ENCODE data around the gene DGCR8. TPM values are rescaled to one million over a fixed set of nuclear protein-coding genes. Genes with fewer than 3 reads are reported as not detected.

Gene DGCR8
- total RNA-seq, 4 donors from 2014 or later = 34.3 to 182 (median 64.7) TPM

- Histone ChIP-seq H3K4me3 (no peak overlapping the region), H3K36me3 (peaks cover 0 to 94% (median 30%) of the 10 kb centered on the region in 4 donors), H3K9me3 (no peaks in the 10 kb centered on the region), H3K27me3 (no peaks in the 10 kb centered on the region), H3K4me1 (no peaks in the 10 kb centered on the region), H3K27ac (no peak overlapping the region)
- DNase-seq = no peak
- TF ChIP-seq CTCF (IDR thresholded peaks at IDR 0.05) (no peak), POLR2A (IDR thresholded peaks at IDR 0.05) (no peak), POLR2AphosphoS5 (IDR thresholded peaks at IDR 0.05) (no peak), EP300 (IDR thresholded peaks at IDR 0.05; ENCODE audit: low read depth) (no peak)
- in situ Hi-C loops (cut with MboI; ENCODE audit: low pct_ligation_motif_present in 1 of 4, low pct_unique_long_range_greater_than_20kb in 1 of 4, low sequenced_read_pairs in 3 of 4) = no loop called here
- WGBS, 2 donors (ENCODE audit: low coverage in 1 of 2) = 95% methylated on average over 12 of the region's 13 CpGs; no CpG with 5 or more reads in 1 of the 2 donors
- intact Hi-C loops (cut with DNase I; ENCODE audit: low total_unique reads) = no loop called here
These were observed 13.6 kb downstream of the DGCR8 start for GRCh38 chr22:20093418-20094196.

DNA sequence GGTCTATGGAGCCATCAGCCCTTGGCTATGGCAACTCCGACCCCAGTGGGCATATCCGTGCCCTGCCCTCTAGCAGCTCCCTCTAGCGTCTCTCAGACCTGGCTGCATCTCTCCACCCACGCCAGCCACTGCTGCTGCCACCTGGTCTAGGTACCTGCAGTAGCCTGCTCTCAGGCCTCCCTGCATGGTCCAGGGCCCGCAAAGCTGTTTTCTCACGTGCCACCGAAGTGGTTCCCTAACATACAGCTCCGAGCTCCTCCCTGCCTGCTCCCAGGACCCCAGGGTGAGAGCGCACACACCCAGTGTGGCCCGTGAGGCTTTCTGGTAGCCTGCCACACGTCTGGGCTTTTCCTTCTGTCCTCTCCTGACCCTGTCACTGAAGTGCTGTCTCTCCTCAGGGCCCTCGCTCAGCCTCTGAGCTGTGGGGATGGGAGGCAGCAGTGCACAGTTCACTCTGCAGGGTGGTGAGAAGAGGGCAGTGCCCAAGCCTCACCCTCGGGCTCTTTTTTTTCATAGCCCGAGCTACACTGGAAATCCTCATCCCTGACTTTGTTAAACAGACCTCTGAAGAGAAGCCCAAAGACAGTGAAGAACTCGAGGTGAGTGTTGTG is 14.3 kb downstream of the DGCR8 start:
- Histone ChIP-seq H3K27ac (no peak overlapping the region), H3K9me3 (no peaks in the 10 kb centered on the region), H3K36me3 (peaks cover 0 to 91% (median 33%) of the 10 kb centered on the region in 4 donors), H3K4me1 (no peaks in the 10 kb centered on the region), H3K4me3 (no peak overlapping the region), H3K27me3 (no peaks in the 10 kb centered on the region)
- TF ChIP-seq POLR2AphosphoS5 (IDR thresholded peaks at IDR 0.05) (no peak), CTCF (IDR thresholded peaks at IDR 0.05) (no peak), EP300 (IDR thresholded peaks at IDR 0.05; ENCODE audit: low read depth) (no peak), POLR2A (IDR thresholded peaks at IDR 0.05) (no peak)
- no peak for DNase-seq
- in situ Hi-C loops (cut with MboI; ENCODE audit: low pct_ligation_motif_present in 1 of 4, low pct_unique_long_range_greater_than_20kb in 1 of 4, low sequenced_read_pairs in 3 of 4) = no loop called here
- 93 to 96% methylated on average over 3 to 15 of the region's 15 CpGs for WGBS, 2 donors (ENCODE audit: low coverage in 1 of 2)
- intact Hi-C loops (cut with DNase I; ENCODE audit: low total_unique reads) = no loop called here

- WGBS, 2 donors (ENCODE audit: low coverage in 1 of 2) = 82 to 100% methylated on average over 1 to 4 of the region's 4 CpGs
- no peaks in the 10 kb centered on the region for H3K9me3 ChIP-seq
- intact Hi-C loops (cut with DNase I; ENCODE audit: low total_unique reads) = no loop called here
- no peak overlapping the region for H3K4me3 ChIP-seq
- peaks cover 0 to 86% (median 34%) of the 10 kb centered on the region in 4 donors for H3K36me3 ChIP-seq
- no peak for DNase-seq
- H3K4me1 ChIP-seq = no peaks in the 10 kb centered on the region
- H3K27ac ChIP-seq = no peak overlapping the region
- in situ Hi-C loops (cut with MboI; ENCODE audit: low pct_ligation_motif_present in 1 of 4, low pct_unique_long_range_greater_than_20kb in 1 of 4, low sequenced_read_pairs in 3 of 4) = no loop called here
- no peaks in the 10 kb centered on the region for H3K27me3 ChIP-seq
- TF ChIP-seq POLR2AphosphoS5 (IDR thresholded peaks at IDR 0.05) (no peak), CTCF (IDR thresholded peaks at IDR 0.05) (no peak), EP300 (IDR thresholded peaks at IDR 0.05; ENCODE audit: low read depth) (no peak), POLR2A (IDR thresholded peaks at IDR 0.05) (no peak)
These were observed 15.5 kb downstream of the DGCR8 start for GRCh38 chr22:20095521-20095920.

DNA sequence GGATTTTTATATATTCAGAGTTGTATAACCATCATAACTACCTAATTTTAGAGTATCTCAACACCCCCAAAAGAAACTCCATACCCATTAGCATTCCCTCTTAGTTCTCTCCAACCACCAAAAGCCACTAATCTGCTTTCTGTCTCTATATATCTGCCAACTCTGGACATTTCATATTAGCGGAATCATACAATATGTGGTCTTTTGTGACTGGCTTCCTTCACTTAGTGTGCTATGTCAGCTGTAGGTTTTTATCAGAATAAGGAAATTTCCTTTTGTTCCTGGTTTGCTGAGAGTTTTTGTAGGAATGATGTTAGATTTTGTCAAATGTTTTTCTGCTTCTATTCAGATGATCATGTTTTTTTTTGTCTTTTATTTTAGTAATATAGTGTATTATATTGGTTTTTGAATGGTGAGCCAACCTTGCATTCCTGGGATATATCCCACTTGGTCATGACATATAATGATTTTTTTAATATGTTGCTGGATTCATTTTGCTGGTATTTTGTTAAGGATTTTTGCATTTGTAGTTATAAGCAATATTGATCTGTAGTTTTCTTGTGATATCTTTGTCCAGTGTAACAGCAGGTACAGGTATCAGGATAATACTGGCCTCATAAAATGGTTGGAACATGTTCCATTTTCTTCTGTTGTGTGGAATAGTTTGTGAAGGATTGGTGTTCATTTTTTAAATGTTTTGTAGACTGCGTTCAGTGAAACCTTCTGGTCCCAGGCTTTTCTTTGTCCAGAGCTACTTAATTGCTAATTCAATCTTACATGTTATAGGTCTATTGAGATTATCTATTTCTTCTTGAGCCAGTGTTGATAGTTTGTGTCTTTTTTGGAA is 16.8 kb downstream of the DGCR8 start:
- in situ Hi-C loops (cut with MboI; ENCODE audit: low pct_ligation_motif_present in 1 of 4, low pct_unique_long_range_greater_than_20kb in 1 of 4, low sequenced_read_pairs in 3 of 4) = no loop called here
- Histone ChIP-seq H3K4me3 (no peak overlapping the region), H3K36me3 (peaks cover 0 to 73% (median 29%) of the 10 kb centered on the region in 4 donors), H3K4me1 (no peaks in the 10 kb centered on the region), H3K27me3 (no peaks in the 10 kb centered on the region), H3K9me3 (no peaks in the 10 kb centered on the region), H3K27ac (no peak overlapping the region)
- WGBS, 2 donors (ENCODE audit: low coverage in 1 of 2) = 96 to 100% methylated on average over 2 of the region's 2 CpGs
- DNase-seq = no peak
- intact Hi-C loops (cut with DNase I; ENCODE audit: low total_unique reads) = no loop called here
- TF ChIP-seq CTCF (IDR thresholded peaks at IDR 0.05) (no peak), POLR2AphosphoS5 (IDR thresholded peaks at IDR 0.05) (no peak), POLR2A (IDR thresholded peaks at IDR 0.05) (no peak), EP300 (IDR thresholded peaks at IDR 0.05; ENCODE audit: low read depth) (no peak)
